Muscle of leg (tissue), 11 donors: ENCODE results near the gene PRDM16. TPM values are rescaled to one million over a fixed set of nuclear protein-coding genes. Genes with fewer than 3 reads are reported as not detected.

Experiments used
- DNase-seq: peaks from one replicate; pipeline ENCODE4 v3.0.0; 2013
- H3K27ac ChIP-seq: one replicate; pipeline ENCODE4 v1.5.1; 2013; ENCODE audit warnings: mild to moderate bottlenecking, low read length, control low read depth
- H3K27me3 ChIP-seq: one replicate; pipeline ENCODE4 v1.6.1; 2013; ENCODE audit warnings: low read length; ENCODE audit not compliant: control insufficient read depth, insufficient read depth
- H3K36me3 ChIP-seq: one replicate; pipeline ENCODE4 v1.6.1; 2013; ENCODE audit warnings: low read length; ENCODE audit not compliant: control insufficient read depth, insufficient read depth
- H3K4me1 ChIP-seq: one replicate; pipeline ENCODE4 v1.6.1; 2013; ENCODE audit warnings: low read length; ENCODE audit not compliant: control insufficient read depth, insufficient read depth
- H3K4me3 ChIP-seq: one replicate; pipeline ENCODE4 v1.5.1; 2013; ENCODE audit warnings: low read length, control low read depth
- H3K9me3 ChIP-seq: replicated peaks from 2 replicates; pipeline ENCODE4 v1.6.1; 2013; ENCODE audit warnings: low read depth, low read length; ENCODE audit not compliant: control insufficient read depth
- WGBS: methylation state at CpG from one replicate; pipeline ENCODE4 v1.1.5; 2013; ENCODE audit warnings: missing lambda C conversion rate; ENCODE audit not compliant: insufficient coverage; 5-methylcytosine and 5-hydroxymethylcytosine counted together
- polyA plus RNA-seq, 8 donors: library from polyadenylated mRNA; unstranded; fragments of 120-200 nt; gene quantifications; one replicate each; pipeline versions ENCODE4 v1.2.1 to v1.2.3, GENCODE V29; 2013; ENCODE audit warnings: inconsistent platforms in 1 of 8, low replicate concordance in 1 of 8; ENCODE audit not compliant: insufficient read length in 8 of 8, insufficient read depth in 1 of 8
- total RNA-seq: library from RNA; stranded (reverse); fragments of 120-200 nt; gene quantifications from one replicate; pipeline ENCODE4 v1.2.4, GENCODE V29; 2013

Gene PRDM16
- total and polyA plus RNA-seq, 9 donors = 0.43 to 1.9 (median 0.95) TPM

- Histone ChIP-seq H3K27ac (no peak overlapping the region), H3K9me3 (no peaks in the 10 kb centered on the region), H3K4me3 (no peak overlapping the region), H3K4me1 (no peaks in the 10 kb centered on the region), H3K36me3 (no peaks in the 10 kb centered on the region), H3K27me3 (peaks cover 28% of the 10 kb centered on the region)
- DNase-seq = no peak
- 68% methylated on average over 6 of the region's 6 CpGs for WGBS
Observed at GRCh38 chr1:3148171-3148570, 79.2 kb downstream of the PRDM16 start.

GRCh38 chr1:3149277-3149676 is 80.3 kb downstream of the PRDM16 start:
- Histone ChIP-seq H3K4me3 (no peak overlapping the region), H3K9me3 (no peaks in the 10 kb centered on the region), H3K27me3 (peaks cover 28% of the 10 kb centered on the region), H3K36me3 (no peaks in the 10 kb centered on the region), H3K4me1 (no peaks in the 10 kb centered on the region), H3K27ac (no peak overlapping the region)
- WGBS = 74% methylated on average over 8 of the region's 8 CpGs
- no peak for DNase-seq

GRCh38 chr1:3151456-3151855 is 82.5 kb downstream of the PRDM16 start:
- Histone ChIP-seq H3K4me1 (peaks cover 7% of the 10 kb centered on the region), H3K27ac (no peak overlapping the region), H3K36me3 (no peaks in the 10 kb centered on the region), H3K9me3 (no peaks in the 10 kb centered on the region), H3K4me3 (no peak overlapping the region), H3K27me3 (peaks cover 32% of the 10 kb centered on the region)
- DNase-seq = no peak
- WGBS = 79% methylated on average over 14 of the region's 14 CpGs

DNA sequence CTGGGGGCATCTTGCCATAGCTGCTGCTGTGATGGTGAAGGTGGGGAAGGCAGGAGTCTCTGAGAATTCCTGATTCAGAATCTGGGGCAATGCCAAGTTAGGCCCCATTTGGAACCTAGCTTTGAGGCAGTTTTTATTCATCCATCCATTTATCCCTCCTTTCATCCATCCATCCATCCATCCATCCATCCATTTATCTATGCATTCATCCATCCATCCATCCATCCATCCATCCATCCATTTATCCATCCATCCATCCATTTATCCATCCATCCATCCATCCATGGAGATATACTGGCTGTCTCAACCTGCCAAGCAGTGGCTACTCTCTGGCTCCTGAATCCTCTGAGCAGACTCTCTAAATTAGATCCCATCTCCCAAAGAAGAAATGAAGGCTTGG is 83.1 kb downstream of the PRDM16 start:
- H3K27ac ChIP-seq = no peak overlapping the region
- no peak overlapping the region for H3K4me3 ChIP-seq
- H3K27me3 ChIP-seq = peaks cover 39% of the 10 kb centered on the region
- H3K9me3 ChIP-seq = no peaks in the 10 kb centered on the region
- peaks cover 7% of the 10 kb centered on the region for H3K4me1 ChIP-seq
- no peaks in the 10 kb centered on the region for H3K36me3 ChIP-seq
- no peak for DNase-seq

GRCh38 chr1:3153197-3153596 is 84.2 kb downstream of the PRDM16 start:
- 80% methylated on average over 10 of the region's 13 CpGs for WGBS
- Histone ChIP-seq H3K27ac (no peak overlapping the region), H3K36me3 (no peaks in the 10 kb centered on the region), H3K4me3 (no peak overlapping the region), H3K4me1 (peaks cover 7% of the 10 kb centered on the region), H3K27me3 (peaks cover 46% of the 10 kb centered on the region), H3K9me3 (no peaks in the 10 kb centered on the region)
- no peak for DNase-seq

DNA sequence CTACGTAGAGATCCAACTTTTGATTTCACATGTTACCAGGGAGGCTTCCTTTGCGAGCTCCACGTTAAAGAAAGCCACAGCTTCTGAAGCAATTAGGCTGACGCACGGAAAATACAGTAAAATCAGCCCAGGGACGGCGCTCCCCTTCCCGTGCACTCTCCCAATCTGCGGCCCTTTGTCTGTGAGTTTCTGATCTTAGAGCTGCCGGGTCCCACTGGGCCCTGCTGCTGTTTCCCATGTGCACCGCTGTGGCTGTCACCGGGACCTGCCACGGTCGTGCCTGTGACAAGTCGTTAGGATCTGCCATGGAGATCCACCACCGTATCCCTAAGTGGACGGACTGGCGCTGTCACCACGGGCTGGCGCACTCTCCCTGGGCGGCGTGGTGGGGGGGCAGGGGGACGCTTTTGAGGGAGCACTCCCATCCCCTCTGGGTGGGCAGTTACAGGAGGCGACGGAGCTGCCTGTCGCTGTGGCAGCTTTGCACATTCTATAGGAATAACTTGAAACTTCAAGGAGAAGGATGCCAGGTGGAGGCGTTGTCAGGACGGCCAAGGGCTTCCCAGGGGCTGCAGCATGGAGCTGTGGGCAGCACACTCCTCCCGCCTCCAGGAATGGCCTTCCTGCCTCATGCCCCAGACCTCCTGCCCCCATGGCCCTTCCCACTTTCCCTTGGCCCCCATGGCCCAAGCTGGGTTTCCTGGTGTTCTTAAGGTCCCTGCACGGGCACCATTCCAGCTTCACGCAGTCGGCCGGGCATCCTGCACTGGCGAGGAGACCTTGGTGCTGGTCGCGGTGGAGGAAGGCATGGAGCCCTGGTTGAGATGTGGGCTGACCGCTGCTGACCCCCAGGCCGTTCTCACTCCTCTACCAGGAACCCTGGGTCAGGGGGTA is 85.1 kb downstream of the PRDM16 start:
- Histone ChIP-seq H3K4me3 (no peak overlapping the region), H3K9me3 (no peaks in the 10 kb centered on the region), H3K4me1 (peaks cover 7% of the 10 kb centered on the region), H3K27ac (no peak overlapping the region), H3K36me3 (no peaks in the 10 kb centered on the region), H3K27me3 (peaks cover 48% of the 10 kb centered on the region)
- 77% methylated on average over 32 of the region's 38 CpGs for WGBS
- no peak for DNase-seq

DNA sequence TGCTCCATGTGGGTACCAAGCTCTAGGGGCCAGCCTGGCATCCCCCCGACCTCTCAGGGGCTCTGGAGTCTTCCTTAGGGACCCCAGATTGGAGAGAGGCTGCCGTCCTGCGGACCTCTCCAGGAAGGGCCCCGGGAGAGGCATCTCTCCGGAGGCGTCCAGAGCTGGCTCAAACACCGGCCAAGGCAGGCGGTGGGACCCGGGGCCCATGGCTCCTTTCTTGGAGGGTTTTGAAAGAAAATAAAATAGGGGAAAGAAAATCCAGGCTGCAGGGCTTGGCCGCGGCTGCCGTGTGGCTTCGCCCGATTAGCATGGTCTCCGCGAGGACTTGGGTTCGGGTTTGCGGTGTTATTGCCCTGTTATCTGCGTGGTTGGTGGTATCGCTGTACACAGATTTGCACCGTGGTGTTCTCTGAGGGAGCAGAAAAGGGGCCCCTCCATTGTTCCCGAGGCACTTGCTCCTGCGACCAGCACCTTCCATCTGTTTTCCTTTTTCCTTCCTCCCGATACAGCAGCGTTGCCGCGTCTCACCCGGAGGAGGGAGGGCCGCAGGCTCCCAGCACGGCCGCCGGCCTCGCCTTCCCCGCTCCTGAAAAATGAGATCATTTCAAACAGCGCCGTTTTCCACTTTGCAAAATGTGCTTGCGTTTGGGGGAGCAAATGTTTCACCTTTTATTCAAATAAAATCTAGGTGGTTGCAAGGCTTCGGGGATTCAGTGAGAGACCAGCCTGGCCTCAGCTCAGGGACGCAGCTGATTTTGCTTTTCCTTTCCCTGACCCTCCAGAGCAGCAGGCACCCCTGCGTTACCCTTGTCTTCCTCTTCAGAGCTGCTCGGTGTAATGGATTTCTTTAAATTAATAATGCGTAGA is 86.3 kb downstream of the PRDM16 start:
- Histone ChIP-seq H3K4me1 (peaks cover 7% of the 10 kb centered on the region), H3K36me3 (no peaks in the 10 kb centered on the region), H3K27me3 (peaks cover 47% of the 10 kb centered on the region), H3K4me3 (no peak overlapping the region), H3K27ac (no peak overlapping the region), H3K9me3 (no peaks in the 10 kb centered on the region)
- DNase-seq = peak; percentile 24
- WGBS = 40% methylated on average over 25 of the region's 42 CpGs

GRCh38 chr1:3155926-3156220 is 86.9 kb downstream of the PRDM16 start:
- DNase-seq = no peak
- Histone ChIP-seq H3K27me3 (peaks cover 51% of the 10 kb centered on the region), H3K4me1 (peaks cover 7% of the 10 kb centered on the region), H3K27ac (no peak overlapping the region), H3K9me3 (no peaks in the 10 kb centered on the region), H3K4me3 (no peak overlapping the region), H3K36me3 (no peaks in the 10 kb centered on the region)
- WGBS = 60% methylated on average over 1 of the region's 5 CpGs

GRCh38 chr1:3156936-3157335 is 87.9 kb downstream of the PRDM16 start:
- no peak overlapping the region for H3K27ac ChIP-seq
- no peaks in the 10 kb centered on the region for H3K9me3 ChIP-seq
- no peaks in the 10 kb centered on the region for H3K36me3 ChIP-seq
- H3K4me1 ChIP-seq = peaks cover 9% of the 10 kb centered on the region
- H3K27me3 ChIP-seq = peaks cover 62% of the 10 kb centered on the region
- no peak overlapping the region for H3K4me3 ChIP-seq
- 52% methylated on average over 12 of the region's 19 CpGs for WGBS
- DNase-seq = no peak

DNA sequence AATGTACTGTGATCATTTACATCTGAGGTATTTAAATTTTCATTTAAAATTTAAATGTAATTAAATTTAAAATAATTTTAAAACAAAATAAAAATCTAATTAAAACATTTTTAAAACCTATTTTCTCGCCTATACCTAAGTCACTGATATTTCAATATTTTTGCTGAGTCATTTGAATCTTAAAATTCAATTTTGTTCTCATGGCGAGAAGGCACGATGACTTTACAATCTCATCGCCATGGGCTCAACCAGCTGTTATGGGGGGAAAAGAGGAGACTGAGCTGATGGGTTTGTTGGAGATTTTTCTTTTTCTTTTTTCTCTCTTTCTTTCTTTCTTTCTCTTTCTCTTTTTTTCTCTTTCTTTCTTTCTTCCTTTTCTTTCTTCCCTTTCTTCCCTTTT is 89.3 kb downstream of the PRDM16 start:
- Histone ChIP-seq H3K4me1 (peaks cover 9% of the 10 kb centered on the region), H3K27me3 (peaks cover 68% of the 10 kb centered on the region), H3K4me3 (no peak overlapping the region), H3K36me3 (no peaks in the 10 kb centered on the region), H3K27ac (no peak overlapping the region), H3K9me3 (no peaks in the 10 kb centered on the region)
- WGBS = no CpG with 5 or more reads among the region's 4 CpGs
- no peak for DNase-seq
